Thyroid gland (tissue), 4 donors: Measurements from ENCODE around the gene SETD1B. TPM values are rescaled to one million over a fixed set of nuclear protein-coding genes. Genes with fewer than 3 reads are reported as not detected.

Experiments
- DNase-seq, 2 donors: peaks; one replicate each; pipeline ENCODE4 v3.0.0-alpha.2; 2019
- H3K27ac ChIP-seq, 3 donors: fragments of 200-600 bp; sonication (generic); 1 replicate in 2 of 3; 2 replicates in 1 of 3; pipeline ENCODE4 v1.5.1; 2016 to 2019; ENCODE audit warnings: mild to moderate bottlenecking in 1 of 3, moderate library complexity in 1 of 3
- H3K27me3 ChIP-seq: fragments of 200-600 bp; sonication (generic); one replicate; pipeline ENCODE4 v1.5.1; 2019
- H3K36me3 ChIP-seq, 2 donors: fragments of 200-600 bp; sonication (generic); one replicate each; pipeline ENCODE4 v1.5.1; 2016 to 2019
- H3K4me1 ChIP-seq, 2 donors: fragments of 200-600 bp; sonication (generic); one replicate each; pipeline ENCODE4 v1.5.1; 2017 to 2019
- H3K4me3 ChIP-seq, 3 donors: fragments of 200-600 bp; sonication (generic); replicated peaks in 1 of 3; 1 replicate in 2 of 3; 2 replicates in 1 of 3; pipeline ENCODE4 v1.5.1; 2016; ENCODE audit warnings: mild to moderate bottlenecking in 1 of 3
- H3K9me3 ChIP-seq: fragments of 200-600 bp; sonication (generic); one replicate; pipeline ENCODE4 v1.5.1; 2017
- POLR2A ChIP-seq, 2 donors: fragments of 450-650 bp; IDR thresholded peaks; one replicate each; pipeline ENCODE4 v1.6.1; 2017; ENCODE audit warnings: antibody characterized with exemption in 2 of 2, mild to moderate bottlenecking in 2 of 2, moderate library complexity in 1 of 2
- WGBS, 2 donors: methylation state at CpG; one replicate each; pipeline ENCODE4 v1.1.5; 2017; 5-methylcytosine and 5-hydroxymethylcytosine counted together
- intact Hi-C: fragments of 100-400 bp; cut with DNase I; formaldehyde crosslinking; loops from one replicate; pipeline ENCODE4 v1.15.1; 2023
- total RNA-seq, 4 donors: library from RNA; depleted of rRNA; stranded (reverse); fragments of >200 nt; gene quantifications; one replicate each; pipeline ENCODE4 v1.2.3, GENCODE V29; 2016
- TF ChIP-seq, protein P1 (sequence below), 6 experiments: fragments of 200-600 bp in 3 of 6; fragments of 450-650 bp in 3 of 6; sonication (generic) in 3 of 6; IDR thresholded peaks; one replicate each; pipeline ENCODE4 v1.5.1; 2016 to 2019; ENCODE audit warnings: antibody characterized with exemption in 6 of 6, mild to moderate bottlenecking in 2 of 6, inconsistent platforms in 1 of 6, moderate library complexity in 1 of 6

The SETD1B gene
- total RNA-seq, 4 donors from 2014 or later = 7.3 to 16.5 (median 11.7) TPM

DNA sequence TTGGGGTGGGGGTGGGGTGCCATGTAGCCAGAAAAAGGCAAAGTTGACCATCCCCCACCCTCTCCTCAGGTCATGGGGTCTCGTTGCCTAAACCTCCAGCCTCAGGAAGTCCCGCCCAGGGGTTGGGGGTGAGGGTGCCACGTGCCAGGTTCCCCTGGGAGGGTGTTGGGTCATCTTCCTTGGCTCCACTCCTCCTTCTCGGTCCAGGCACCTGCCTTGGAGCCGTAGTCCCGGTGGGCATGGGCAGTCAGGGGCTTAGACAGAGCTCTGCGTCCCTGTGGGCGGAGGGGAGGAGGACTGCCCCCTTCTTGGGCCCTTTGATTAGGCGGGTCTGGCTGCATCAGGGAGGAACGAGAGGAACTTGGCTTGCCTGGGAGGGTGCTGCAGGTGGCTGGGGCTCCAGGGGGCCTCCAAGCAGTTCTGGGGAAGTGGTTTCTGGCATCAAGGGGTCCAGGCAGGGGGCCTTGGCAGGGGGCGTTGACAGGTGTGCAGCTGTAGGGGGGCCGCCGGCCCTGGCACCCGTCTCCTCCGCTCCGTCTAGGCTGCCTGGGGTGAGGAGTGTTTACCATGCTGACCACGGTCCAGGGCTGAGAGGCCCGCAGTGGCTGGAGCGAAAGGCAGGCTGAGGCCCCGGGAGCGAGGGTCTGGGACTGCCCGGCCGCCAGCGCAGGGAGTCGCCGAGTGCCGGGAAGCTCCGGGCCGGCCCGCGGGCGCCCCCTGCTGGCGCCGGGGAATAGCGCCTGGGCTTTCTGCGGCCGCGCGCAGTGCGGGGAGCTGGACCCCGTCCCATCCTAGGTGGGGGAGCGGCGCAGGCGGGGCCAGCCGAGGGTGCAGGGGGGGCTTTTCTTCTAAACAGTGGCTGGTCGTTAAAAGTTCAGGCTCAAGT is 7.9 kb downstream of the SETD1B start:
- peak overlapping the region in 2 of 3 donors; percentile 59 to 69 for H3K27ac ChIP-seq

DNA sequence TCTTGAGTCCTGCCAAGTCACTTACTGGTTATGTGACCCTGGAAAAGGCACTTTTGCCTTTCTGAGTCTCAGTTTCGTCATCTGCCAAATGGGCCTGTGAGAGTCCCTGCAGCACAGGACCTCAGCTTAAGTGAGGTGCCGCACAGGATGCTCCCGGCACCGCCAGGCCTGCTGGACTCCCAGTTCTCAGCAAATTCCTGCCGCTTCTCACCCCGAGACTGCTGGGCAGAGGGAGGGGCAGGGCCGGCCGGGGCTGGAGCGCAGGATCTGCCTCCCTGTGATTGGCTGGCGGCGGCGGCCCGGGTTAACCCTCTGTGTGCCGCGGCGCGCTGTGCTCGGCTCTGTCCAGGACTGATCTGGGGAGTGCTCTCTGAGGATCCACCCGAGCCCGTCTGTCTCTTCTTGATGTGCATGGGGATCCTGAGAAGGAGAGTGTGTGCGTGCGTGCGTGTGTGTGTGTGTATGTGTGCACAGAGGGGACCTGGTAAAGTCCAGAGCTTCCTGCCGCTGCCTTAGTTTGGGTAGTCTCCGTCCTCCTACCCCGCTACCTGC is 8.6 kb downstream of the SETD1B start:
- peak; percentile 84 to 86 for DNase-seq
- TF ChIP-seq POLR2A (IDR thresholded peaks at IDR 0.05) = peak in 1 of 2 donors; percentile 58
- TF ChIP-seq, protein P1, sequence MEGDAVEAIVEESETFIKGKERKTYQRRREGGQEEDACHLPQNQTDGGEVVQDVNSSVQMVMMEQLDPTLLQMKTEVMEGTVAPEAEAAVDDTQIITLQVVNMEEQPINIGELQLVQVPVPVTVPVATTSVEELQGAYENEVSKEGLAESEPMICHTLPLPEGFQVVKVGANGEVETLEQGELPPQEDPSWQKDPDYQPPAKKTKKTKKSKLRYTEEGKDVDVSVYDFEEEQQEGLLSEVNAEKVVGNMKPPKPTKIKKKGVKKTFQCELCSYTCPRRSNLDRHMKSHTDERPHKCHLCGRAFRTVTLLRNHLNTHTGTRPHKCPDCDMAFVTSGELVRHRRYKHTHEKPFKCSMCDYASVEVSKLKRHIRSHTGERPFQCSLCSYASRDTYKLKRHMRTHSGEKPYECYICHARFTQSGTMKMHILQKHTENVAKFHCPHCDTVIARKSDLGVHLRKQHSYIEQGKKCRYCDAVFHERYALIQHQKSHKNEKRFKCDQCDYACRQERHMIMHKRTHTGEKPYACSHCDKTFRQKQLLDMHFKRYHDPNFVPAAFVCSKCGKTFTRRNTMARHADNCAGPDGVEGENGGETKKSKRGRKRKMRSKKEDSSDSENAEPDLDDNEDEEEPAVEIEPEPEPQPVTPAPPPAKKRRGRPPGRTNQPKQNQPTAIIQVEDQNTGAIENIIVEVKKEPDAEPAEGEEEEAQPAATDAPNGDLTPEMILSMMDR (IDR thresholded peaks at IDR 0.05) = peak in 1 of 6 experiments; percentile 42
- no peaks in the 10 kb centered on the region for H3K27me3 ChIP-seq
- WGBS, 2 donors = 19 to 26% methylated on average over 13 to 16 of the region's 26 CpGs
- H3K27ac ChIP-seq = peak overlapping the region in 2 of 3 donors; percentile 59 to 69
- intact Hi-C loops = loop anchor here (2.0 to 5.0 kb wide), 2 partner anchors 18 to 115 kb away; no protein-coding TSS in a partner anchor
- H3K4me3 ChIP-seq = peak overlapping the region; percentile 7 to 36 (median 27)
- no peaks in the 10 kb centered on the region for H3K9me3 ChIP-seq
- H3K36me3 ChIP-seq = peaks cover 39 to 53% of the 10 kb centered on the region in 2 donors
- H3K4me1 ChIP-seq = peaks cover 15 to 35% of the 10 kb centered on the region in 2 donors

More for the DNA sequence above, 7.9 kb downstream of the SETD1B start:
- H3K9me3 ChIP-seq = no peaks in the 10 kb centered on the region
- H3K4me3 ChIP-seq = peak overlapping the region; percentile 7 to 36 (median 27)
- TF ChIP-seq, protein P1 (IDR thresholded peaks at IDR 0.05) = peak; percentile 72 to 100 (median 98)
- TF ChIP-seq POLR2A (IDR thresholded peaks at IDR 0.05) = no peak
- peak; percentile 81 for DNase-seq
- intact Hi-C loops = loop anchor here (2.0 to 5.0 kb wide), 2 partner anchors 17 to 114 kb away; no protein-coding TSS in a partner anchor
- peaks cover 39 to 45% of the 10 kb centered on the region in 2 donors for H3K36me3 ChIP-seq
- peaks cover 20 to 42% of the 10 kb centered on the region in 2 donors for H3K4me1 ChIP-seq
- WGBS, 2 donors = 0 to 5% methylated on average over 4 to 7 of the region's 46 CpGs
- H3K27me3 ChIP-seq = no peaks in the 10 kb centered on the region

DNA sequence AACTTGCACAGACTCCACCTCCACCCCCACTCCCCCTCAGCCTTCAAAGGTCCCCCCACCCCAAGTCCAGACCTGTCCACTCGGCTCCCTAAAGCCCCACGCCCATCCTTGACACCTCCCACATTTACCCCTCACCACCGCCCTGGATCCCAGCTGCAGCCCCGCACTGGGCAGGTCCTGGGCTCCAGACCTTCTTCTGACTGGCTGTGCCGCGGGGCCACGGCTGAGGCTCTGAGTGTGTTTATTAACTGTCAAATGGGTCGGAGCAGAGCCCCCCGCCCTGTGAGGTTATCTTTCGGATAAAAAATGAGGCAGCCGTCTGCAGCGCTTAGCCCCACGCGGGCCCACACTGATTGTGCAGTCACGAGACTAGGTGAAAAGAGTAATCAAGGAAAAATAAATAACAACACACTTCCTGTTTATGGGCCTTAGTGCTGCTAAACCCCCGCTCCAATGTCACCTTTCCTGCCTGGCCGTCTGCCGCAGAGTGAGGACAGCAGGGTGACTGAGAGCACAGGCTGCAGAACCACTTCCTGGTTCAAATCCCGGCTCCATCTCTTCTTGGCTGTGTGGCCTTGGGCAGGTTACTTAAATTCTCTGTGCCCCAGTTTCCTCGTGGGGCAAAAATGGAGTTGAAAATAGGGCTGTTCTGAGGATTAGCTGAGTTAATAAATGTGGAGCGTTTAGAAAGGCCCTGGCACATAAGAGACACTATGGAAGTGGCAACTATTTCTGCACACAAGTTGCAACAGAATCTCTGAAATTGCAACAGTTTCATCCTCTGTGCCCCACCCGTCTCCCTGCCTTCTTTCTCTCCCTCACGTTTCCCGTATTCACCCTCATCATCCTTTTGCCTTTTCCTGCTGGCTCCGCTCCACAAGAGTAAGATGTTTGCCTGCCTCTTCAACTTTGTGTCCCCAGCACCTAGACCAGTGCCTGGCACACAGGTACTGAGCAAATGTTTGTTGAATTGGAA is 9.4 kb downstream of the SETD1B start:
- Histone ChIP-seq H3K27ac (no peak overlapping the region), H3K4me1 (peaks cover 15 to 33% of the 10 kb centered on the region in 2 donors), H3K27me3 (no peaks in the 10 kb centered on the region), H3K36me3 (peaks cover 47 to 58% of the 10 kb centered on the region in 2 donors), H3K9me3 (no peaks in the 10 kb centered on the region), H3K4me3 (peak overlapping the region in 1 of 3 donors; percentile 36)
- WGBS, 2 donors = 55 to 62% methylated on average over 25 of the region's 25 CpGs
- TF ChIP-seq, protein P1 (IDR thresholded peaks at IDR 0.05) = no peak
- TF ChIP-seq POLR2A (IDR thresholded peaks at IDR 0.05) = no peak
- DNase-seq = no peak
- intact Hi-C loops = loop anchor here (2.0 to 5.0 kb wide), 2 partner anchors 18 to 116 kb away; no protein-coding TSS in a partner anchor

DNA sequence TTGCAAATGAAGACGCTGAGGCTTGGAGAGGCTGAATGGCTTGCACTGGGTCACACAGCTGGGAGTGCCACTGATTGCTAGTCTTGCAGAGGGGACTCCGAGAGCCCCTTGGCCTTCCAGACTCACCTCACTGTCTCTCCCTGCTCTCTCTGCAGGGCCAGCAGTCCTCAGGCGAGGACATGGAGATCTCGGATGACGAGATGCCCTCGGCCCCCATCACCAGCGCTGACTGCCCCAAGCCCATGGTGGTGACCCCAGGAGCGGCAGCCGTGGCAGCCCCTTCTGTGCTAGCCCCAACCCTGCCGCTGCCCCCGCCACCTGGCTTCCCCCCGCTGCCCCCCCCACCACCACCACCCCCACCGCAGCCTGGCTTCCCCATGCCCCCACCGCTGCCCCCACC is 10.1 kb downstream of the SETD1B start:
- H3K9me3 ChIP-seq = no peaks in the 10 kb centered on the region
- H3K36me3 ChIP-seq = peaks cover 48 to 60% of the 10 kb centered on the region in 2 donors
- H3K27me3 ChIP-seq = no peaks in the 10 kb centered on the region
- DNase-seq = no peak
- 92 to 93% methylated on average over 10 to 14 of the region's 14 CpGs for WGBS, 2 donors
- peaks cover 15 to 33% of the 10 kb centered on the region in 2 donors for H3K4me1 ChIP-seq
- no peak overlapping the region for H3K4me3 ChIP-seq
- intact Hi-C loops = loop anchor here (2.0 to 5.0 kb wide), 2 partner anchors 19 to 117 kb away; no protein-coding TSS in a partner anchor
- TF ChIP-seq, protein P1 (IDR thresholded peaks at IDR 0.05) = no peak
- no peak for TF ChIP-seq POLR2A (IDR thresholded peaks at IDR 0.05)
- H3K27ac ChIP-seq = no peak overlapping the region
